ENCODE measurements around the gene KLHDC1. TPM values are rescaled to one million over a fixed set of nuclear protein-coding genes. Genes with fewer than 3 reads are reported as not detected.
"Not testable (repeated sequence)": the region's sequence is repeated elsewhere in the genome, so short reads cannot be mapped to it uniquely, and the experiment has no call there.

KLHDC1 gene
- total RNA-seq, 1 donor from 2014 or later = 10.0 TPM

DNA sequence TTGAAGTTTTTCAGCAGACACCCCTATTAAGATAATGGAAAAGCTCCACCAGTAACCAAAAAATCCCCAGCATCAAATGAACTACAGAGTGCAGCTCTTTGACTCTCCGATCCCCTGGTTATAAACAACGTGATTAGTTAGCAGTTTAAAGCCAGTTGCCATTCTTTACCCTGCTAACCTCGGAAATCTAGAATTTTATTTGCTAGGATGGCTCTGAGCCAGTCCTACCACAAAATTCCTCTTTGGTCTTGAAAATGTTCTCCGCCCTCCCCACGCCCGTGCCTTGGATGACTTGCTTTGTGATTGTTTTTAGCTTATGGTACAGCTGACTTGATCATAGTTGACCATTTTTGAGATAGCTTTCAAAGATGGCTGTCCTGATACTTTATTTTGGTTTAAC lies 76.3 kb downstream of the KLHDC1 start:
- H3K4me1 ChIP-seq = peaks cover 47% of the 10 kb centered on the region
- no peaks in the 10 kb centered on the region for H3K27me3 ChIP-seq (ENCODE audit: low read depth)
- DNase-seq = no peak
- H3K27ac ChIP-seq (replicated peaks) = peak overlapping the region; percentile 100
- peak overlapping the region; percentile 99 for H3K4me3 ChIP-seq
- peaks cover 23% of the 10 kb centered on the region for H3K36me3 ChIP-seq
- no peaks in the 10 kb centered on the region for H3K9me3 ChIP-seq (replicated peaks)
- TF ChIP-seq CTCF (IDR thresholded peaks at IDR 0.05; ENCODE audit: borderline replicate concordance) = no peak
- intact Hi-C loops (cut with micrococcal nuclease) = loop anchor here (10.0 kb wide), 1 partner anchor 134 kb away; the partner anchor contains the start of gene DNAAF2

DNA sequence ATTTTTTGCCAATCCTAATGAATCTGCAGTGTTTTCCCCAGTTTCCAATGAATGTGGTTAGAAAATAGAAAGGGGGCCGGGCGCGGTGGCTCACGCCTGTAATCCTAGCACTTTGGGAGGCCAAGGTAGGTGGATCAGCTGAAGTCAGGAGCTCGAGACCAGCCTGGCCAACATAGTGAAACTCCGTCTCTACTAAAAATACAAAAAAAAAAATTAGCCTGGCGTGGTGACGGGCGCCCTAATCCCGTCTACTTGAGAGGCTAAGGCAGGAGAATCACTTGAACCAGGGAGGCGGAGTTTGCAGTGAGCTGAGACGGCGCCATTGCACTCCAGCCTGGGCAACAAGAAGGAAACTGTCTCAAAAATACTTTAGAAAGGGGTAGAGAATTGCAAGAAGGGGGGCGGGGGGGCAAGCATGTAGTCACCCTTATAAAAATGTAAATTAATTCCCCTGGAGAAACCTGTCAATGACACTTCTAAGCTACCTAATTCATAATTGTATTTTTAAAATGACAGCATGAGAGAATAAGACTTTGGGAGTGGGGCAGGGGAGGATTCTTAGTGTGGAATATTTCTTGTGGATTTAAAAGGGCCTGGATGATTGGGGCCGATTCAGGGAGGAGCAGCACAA lies 76.8 kb downstream of the KLHDC1 start:
- Histone ChIP-seq H3K27ac (replicated peaks) (peak overlapping the region; percentile 100), H3K36me3 (peaks cover 28% of the 10 kb centered on the region), H3K4me1 (peaks cover 47% of the 10 kb centered on the region), H3K4me3 (peak overlapping the region; percentile 99), H3K27me3 (ENCODE audit: low read depth) (no peaks in the 10 kb centered on the region), H3K9me3 (replicated peaks) (no peaks in the 10 kb centered on the region)
- TF ChIP-seq CTCF (IDR thresholded peaks at IDR 0.05; ENCODE audit: borderline replicate concordance) = no peak
- DNase-seq = no peak
- intact Hi-C loops (cut with micrococcal nuclease) = loop anchor here (10.0 kb wide), 1 partner anchor 135 kb away; the partner anchor contains the start of gene DNAAF2

GRCh38 chr14:49770212-49770817 lies 77.4 kb downstream of the KLHDC1 start:
- peak overlapping the region; percentile 34 for H3K27ac ChIP-seq (replicated peaks)
- intact Hi-C loops (cut with micrococcal nuclease) = no loop called here
- peaks cover 47% of the 10 kb centered on the region for H3K4me1 ChIP-seq
- no peaks in the 10 kb centered on the region for H3K9me3 ChIP-seq (replicated peaks)
- no peak for DNase-seq
- no peaks in the 10 kb centered on the region for H3K27me3 ChIP-seq (ENCODE audit: low read depth)
- H3K36me3 ChIP-seq = peaks cover 34% of the 10 kb centered on the region
- no peak for TF ChIP-seq CTCF (IDR thresholded peaks at IDR 0.05; ENCODE audit: borderline replicate concordance)
- peak overlapping the region; percentile 99 for H3K4me3 ChIP-seq

- H3K27me3 ChIP-seq (ENCODE audit: low read depth); DNase-seq; H3K4me3 ChIP-seq; H3K9me3 ChIP-seq (replicated peaks); H3K27ac ChIP-seq (replicated peaks); intact Hi-C loops (cut with micrococcal nuclease): not testable (repeated sequence)
- H3K4me1 ChIP-seq = peaks cover 46% of the 10 kb centered on the region
- H3K36me3 ChIP-seq = peaks cover 46% of the 10 kb centered on the region
These were observed 78.8 kb downstream of the KLHDC1 start for GRCh38 chr14:49771691-49772090.

GRCh38 chr14:49774106-49774505 lies 81.2 kb downstream of the KLHDC1 start:
- H3K36me3 ChIP-seq = peaks cover 70% of the 10 kb centered on the region
- H3K9me3 ChIP-seq (replicated peaks) = no peaks in the 10 kb centered on the region
- no peak overlapping the region for H3K4me3 ChIP-seq
- H3K4me1 ChIP-seq = peaks cover 25% of the 10 kb centered on the region
- H3K27me3 ChIP-seq (ENCODE audit: low read depth) = no peaks in the 10 kb centered on the region
- TF ChIP-seq CTCF (IDR thresholded peaks at IDR 0.05; ENCODE audit: borderline replicate concordance) = no peak
- intact Hi-C loops (cut with micrococcal nuclease) = no loop called here
- no peak for DNase-seq
- H3K27ac ChIP-seq (replicated peaks) = no peak overlapping the region

GRCh38 chr14:49778421-49778820 lies 85.5 kb downstream of the KLHDC1 start:
- no peak for TF ChIP-seq CTCF (IDR thresholded peaks at IDR 0.05; ENCODE audit: borderline replicate concordance)
- Histone ChIP-seq H3K36me3 (peaks cover 95% of the 10 kb centered on the region), H3K9me3 (replicated peaks) (no peaks in the 10 kb centered on the region), H3K4me3 (no peak overlapping the region), H3K27ac (replicated peaks) (no peak overlapping the region), H3K27me3 (ENCODE audit: low read depth) (no peaks in the 10 kb centered on the region), H3K4me1 (no peaks in the 10 kb centered on the region)
- DNase-seq = no peak
- intact Hi-C loops (cut with micrococcal nuclease) = no loop called here

DNA sequence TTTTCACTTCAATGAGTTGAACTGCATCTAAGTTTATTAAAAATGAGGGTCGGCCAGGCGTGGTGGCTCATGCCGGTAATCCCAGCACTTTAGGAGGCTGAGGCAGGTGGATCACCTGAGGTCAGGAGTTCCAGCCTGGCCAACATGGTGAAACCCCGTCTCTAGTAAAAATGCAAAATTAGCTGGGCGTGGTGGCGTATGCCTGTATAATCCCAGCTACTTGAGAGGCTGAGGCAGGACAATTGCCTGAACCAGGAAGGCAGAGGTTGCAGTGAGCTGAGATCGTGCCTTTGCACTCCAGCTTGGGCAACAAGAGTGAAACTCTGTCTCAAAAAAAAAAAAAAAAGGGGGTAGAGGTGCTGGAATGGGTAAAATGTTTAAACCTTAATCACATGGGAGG lies 88.1 kb downstream of the KLHDC1 start:
- peaks cover 96% of the 10 kb centered on the region for H3K36me3 ChIP-seq
- H3K9me3 ChIP-seq (replicated peaks); H3K27ac ChIP-seq (replicated peaks); H3K4me3 ChIP-seq; H3K4me1 ChIP-seq; H3K27me3 ChIP-seq (ENCODE audit: low read depth); DNase-seq: not testable (repeated sequence)
- intact Hi-C loops (cut with micrococcal nuclease) = loop anchor here (10.0 kb wide), 1 partner anchor 54 kb away; no protein-coding TSS in a partner anchor

All from left ventricle myocardium inferior (tissue), 1 donor.